Stimulated activated CD8-positive, alpha-beta memory T cell treated with anti-CD3 and anti-CD28 coated beads, Interleukin-4, amount 100 ng/mL, for 4 hours (primary cell): ENCODE results near the gene DISP3.

Experiments
- DNase-seq, 2 donors: peaks; one replicate each; pipeline ENCODE4 v3.0.0-alpha.2; 2020; ENCODE audit warnings: low read depth in 2 of 2, low spot score in 1 of 2

DISP3 gene

GRCh38 chr1:11487196-11487751 lies 8.3 kb downstream of the DISP3 start:
- no peak for DNase-seq

GRCh38 chr1:11488201-11488770 lies 9.3 kb downstream of the DISP3 start:
- DNase-seq, result no peak

- DNase-seq, result no peak
These were observed 10.1 kb downstream of the DISP3 start for GRCh38 chr1:11488966-11489625.

DNA sequence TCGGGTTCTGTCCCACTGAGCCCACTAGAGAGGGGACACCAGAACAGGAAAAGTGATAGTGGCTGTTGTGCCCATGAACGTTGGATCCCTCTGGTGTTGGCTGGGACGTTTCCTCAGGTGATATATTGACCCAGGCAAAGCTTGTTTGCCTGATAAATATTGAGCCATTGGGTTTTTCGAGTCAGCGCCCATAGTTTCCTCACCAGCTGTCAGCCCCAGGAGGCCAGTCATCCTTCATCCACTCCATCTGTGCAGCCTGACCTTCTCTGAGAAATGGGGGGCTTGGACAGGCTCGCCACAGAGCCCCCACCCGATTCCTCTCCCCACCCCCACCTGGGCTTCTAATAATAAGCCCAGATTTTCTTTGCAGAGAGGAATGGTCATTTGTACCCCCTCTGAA lies 13.3 kb downstream of the DISP3 start:
- DNase-seq, result no peak

DNA sequence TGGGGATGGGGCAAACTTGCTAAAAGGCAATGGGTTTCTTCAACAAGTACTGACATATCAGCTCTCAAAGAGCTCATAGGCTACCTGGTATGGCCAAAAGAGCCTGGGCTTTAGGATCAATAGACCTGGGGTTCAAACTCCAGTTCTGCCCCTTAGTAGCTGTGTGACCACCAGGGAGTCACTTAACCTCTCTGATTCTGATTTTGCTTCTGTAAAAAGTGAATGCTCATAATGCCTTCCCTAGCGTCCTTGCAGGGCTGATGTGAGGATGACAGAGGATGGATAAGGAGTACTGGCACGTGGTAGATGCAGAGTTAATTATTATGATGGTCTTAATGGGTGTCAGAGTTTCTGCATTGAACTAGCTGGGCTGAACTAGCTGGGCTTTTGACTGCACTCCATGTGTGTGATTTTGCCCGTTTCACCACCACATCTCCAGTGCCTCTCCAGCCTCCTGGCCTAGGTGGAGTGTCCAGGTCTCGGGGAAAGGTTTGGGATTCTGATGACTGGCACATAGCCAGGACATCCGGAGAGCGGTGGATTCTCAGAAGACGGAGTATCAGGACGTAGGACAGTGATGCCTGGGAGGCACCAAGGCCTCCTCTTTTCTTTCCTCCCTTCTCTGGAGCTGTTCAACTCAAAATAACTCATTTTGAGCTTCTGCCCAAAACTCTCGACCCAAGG lies 15.2 kb downstream of the DISP3 start:
- DNase-seq, result no peak

- no peak for DNase-seq
These were observed 15.8 kb downstream of the DISP3 start for GRCh38 chr1:11494771-11495170.

DNA sequence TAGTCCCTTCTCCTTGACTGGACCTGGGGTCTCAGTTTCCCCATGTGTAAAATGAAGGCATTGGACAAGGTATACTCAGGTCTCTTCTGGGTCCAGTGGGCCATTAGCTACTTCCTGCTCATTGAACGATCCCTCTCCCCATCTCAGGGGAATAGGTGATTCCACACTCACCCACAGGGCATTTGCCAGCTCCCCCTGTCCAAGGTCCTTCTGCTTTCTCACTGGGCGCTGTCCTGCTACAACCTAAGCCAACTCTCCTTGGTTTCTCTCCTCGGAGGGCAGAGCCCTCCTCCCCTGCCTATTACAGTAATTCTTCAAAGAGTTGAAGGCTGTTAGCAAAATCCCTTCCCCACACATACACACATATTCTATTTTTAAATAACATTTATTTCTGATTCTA lies 16.6 kb downstream of the DISP3 start:
- DNase-seq, result no peak

GRCh38 chr1:11496551-11497080 lies 17.7 kb downstream of the DISP3 start:
- no peak for DNase-seq

- DNase-seq, result no peak
These were observed 20.1 kb downstream of the DISP3 start for GRCh38 chr1:11498956-11499594.

DNA sequence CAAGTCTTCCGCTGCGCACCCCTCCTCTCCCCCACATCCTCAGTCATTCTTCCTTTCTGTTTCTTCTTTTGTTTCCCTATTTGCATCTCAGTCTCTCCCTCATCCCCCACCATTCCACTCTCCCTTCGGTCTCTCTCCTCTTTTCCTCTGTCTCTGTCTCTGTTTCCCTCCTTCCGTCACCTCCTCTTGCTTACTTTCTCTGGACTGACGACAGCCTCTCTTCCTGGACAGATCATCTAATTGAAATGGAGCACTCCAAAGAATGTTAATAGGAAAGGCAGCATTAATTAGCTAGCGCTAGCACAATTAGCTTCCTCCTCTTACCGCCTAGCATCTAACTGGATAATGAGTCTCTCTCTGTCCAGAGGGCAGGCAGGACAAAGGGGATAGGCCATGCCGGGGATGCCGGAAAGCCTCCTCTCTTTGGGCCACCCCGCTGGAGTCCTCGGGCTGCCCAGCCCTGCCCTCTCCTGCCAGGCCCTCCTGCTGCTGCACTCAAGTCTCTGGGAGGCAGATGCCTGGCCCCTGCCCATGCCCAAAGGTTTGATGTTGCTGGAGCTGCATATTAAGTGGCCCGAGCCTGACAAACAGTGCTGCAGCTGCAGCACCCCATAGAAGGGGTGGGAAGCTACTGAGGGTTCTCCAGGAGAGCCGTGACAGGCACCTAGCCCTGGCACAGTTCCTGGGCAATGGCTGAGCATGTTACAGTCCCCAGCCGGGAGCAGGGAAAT lies 20.8 kb downstream of the DISP3 start:
- DNase-seq, result no peak

DNA sequence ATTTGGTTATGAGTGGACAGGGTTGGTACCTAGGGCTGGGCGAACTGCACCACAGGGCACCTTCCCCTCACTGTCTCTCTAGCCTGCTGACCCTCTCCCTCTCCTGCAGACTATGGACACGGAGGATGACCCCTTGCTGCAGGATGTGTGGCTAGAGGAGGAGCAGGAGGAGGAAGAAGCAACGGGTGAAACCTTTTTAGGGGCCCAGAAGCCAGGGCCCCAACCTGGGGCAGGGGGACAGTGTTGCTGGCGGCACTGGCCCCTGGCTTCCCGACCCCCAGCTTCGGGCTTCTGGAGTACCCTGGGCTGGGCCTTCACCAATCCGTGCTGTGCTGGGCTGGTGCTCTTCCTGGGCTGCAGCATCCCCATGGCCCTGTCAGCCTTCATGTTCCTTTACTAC lies 21.9 kb downstream of the DISP3 start:
- DNase-seq, result no peak

GRCh38 chr1:11501491-11501897 lies 22.5 kb downstream of the DISP3 start:
- no peak for DNase-seq

DNA sequence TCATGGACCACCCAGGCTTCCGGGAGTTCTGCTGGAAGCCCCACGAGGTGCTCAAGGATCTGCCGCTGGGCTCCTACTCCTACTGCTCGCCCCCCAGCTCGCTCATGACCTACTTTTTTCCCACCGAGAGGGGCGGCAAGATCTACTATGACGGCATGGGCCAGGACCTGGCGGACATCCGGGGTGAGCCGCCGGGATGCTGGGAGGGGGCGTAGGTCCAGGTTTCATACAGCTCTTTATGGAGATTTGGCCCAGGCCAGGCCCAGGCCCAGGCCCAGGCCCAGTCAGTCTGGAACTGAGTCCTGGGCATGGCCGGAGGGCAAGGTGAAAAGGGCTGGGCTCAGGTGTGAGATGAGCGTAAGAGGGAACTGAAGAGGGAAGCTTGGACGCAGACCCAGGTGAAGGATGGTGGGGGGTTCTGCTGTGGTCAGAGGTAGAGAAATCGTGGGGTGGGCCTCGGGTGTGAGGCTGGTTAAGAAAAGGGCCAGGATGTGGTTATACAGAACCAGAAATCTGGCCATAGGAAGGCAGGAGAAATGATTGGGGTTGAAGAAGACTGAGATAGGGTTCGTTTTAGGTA lies 23.0 kb downstream of the DISP3 start:
- DNase-seq, result no peak

GRCh38 chr1:11502516-11502915 lies 23.6 kb downstream of the DISP3 start:
- DNase-seq, result no peak

DNA sequence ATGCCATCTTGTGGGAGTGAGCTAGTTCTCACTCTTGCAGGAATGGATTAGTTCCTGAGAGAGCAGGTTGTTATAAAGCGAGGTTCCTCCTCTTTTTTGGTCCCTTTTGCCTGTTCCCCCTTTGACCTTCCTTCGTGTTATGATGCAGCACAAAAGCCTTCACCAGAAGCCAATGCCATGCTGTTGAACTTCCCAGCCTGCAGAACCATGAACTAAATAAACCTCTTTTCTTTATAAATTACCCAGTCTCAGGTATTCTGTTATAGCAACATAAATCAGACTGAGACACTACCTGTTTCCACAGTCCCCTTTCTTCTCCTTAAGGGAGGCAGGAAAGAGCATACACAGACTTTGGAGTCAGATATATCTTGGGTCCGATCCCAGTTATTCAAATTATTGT lies 25.6 kb downstream of the DISP3 start:
- no peak for DNase-seq

DNA sequence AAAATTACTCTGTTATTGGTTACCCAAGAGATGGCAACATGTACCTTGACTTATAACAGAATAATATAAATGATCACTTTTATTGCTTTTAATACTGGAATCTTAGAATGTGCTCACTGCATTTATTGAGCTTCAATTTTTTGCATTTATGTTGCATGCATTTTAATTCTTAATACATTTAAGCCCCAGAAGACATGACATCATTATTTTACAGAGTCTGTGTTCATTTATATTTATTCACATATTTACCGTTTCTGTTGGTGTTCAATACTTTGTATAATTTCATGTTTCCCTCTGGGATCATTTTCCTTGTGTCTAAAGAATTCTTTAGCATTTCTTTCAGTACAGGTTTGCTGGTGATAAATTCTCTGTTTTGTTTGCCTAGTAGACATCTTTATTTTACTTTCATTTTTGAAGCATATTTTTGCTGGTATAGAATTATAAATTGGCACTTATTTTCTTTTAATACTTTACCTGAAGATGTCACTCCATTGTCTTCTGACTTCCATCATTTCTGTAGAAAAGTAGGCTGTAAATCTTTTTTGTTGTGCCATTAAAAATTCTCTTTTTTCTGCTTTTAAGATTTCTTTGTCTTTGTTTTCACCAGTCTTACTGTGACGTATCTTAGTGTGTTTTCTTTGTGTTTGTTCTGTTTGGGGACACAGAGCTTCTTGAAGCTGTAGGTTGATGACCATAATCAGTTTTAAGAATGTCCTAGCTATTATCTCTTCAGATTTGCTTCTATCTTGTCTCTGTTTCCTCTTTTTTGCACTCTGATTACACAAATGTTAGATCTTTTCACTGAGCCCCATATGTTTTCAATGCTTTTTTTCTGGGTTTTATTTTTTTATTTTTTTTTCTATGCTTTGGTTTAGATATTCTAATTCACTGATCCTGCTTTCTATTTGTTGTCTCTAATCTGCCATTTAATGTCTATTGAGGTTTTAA lies 26.9 kb downstream of the DISP3 start:
- no peak for DNase-seq

DNA sequence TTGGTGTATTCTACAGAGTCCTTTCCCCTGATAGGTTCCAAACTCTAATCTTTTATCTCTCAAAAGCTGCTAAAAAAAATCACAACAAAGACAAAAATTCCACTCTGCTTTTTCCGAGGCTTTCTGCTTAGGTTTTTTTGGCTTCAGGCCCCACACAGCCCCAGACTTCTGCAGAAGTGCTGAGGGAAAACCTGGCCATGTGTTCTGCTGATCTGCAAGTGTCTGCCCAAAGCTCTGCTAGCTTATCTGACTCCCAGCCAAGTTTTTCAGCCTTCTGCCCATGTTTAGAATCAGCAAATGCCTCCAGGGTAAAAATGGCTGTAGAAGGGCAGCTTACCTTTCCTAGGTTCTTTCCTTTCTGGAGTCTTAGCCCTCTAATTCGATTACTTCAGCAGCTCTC lies 28.4 kb downstream of the DISP3 start:
- no peak for DNase-seq

DNA sequence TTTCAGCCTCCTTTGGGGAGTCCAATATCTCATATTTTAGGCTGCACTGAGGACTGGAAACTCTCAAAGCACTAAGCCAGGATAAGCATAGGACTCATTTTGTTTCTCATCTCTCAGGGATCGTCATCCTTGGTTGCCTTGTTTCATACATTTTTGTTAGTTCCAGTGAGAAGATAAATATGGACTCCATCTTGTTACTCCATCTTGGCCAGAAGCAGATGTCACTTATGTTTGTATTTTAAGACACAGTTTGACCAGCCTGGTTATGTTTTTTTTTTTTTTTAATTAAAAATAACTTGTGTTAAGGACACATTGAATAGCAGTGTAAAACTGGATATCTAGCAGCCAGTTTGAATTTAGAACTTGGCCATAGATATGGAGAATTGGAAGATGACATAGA lies 34.7 kb downstream of the DISP3 start:
- no peak for DNase-seq

- no peak for DNase-seq
These were observed 35.4 kb downstream of the DISP3 start for GRCh38 chr1:11514366-11514765.
